Glutamatergic neuron (in vitro differentiated cells): Measurements from ENCODE around the gene ZNF407. TPM values are rescaled to one million over a fixed set of nuclear protein-coding genes. Genes with fewer than 3 reads are reported as not detected.
A peak's percentile ranks its signal among the peaks of the same experiment; 100 is the strongest.

Experiments
- DNase-seq: peaks from one replicate; pipeline ENCODE4 v3.0.0; 2022
- H3K27ac Mint-ChIP-seq: one replicate; pipeline ENCODE4 v1.8.0; 2020; ENCODE audit warnings: mild to moderate bottlenecking, mixed read lengths, inconsistent platforms; ENCODE audit not compliant: unreplicated experiment
- H3K27me3 Mint-ChIP-seq: one replicate; pipeline ENCODE4 v1.8.0; 2020; ENCODE audit warnings: mild to moderate bottlenecking, moderate library complexity, mixed read lengths, inconsistent platforms; ENCODE audit not compliant: unreplicated experiment
- H3K36me3 Mint-ChIP-seq: one replicate; pipeline ENCODE4 v1.8.0; 2020; ENCODE audit warnings: mild to moderate bottlenecking, mixed read lengths, inconsistent platforms; ENCODE audit not compliant: unreplicated experiment
- H3K4me1 Mint-ChIP-seq: one replicate; pipeline ENCODE4 v1.8.0; 2020; ENCODE audit warnings: mild to moderate bottlenecking, low read depth, mixed read lengths, inconsistent platforms; ENCODE audit not compliant: unreplicated experiment
- H3K4me3 Mint-ChIP-seq: one replicate; pipeline ENCODE4 v1.8.0; 2020; ENCODE audit warnings: mild to moderate bottlenecking, mixed read lengths, inconsistent platforms; ENCODE audit not compliant: unreplicated experiment
- H3K9me3 Mint-ChIP-seq: one replicate; pipeline ENCODE4 v1.8.0; 2020; ENCODE audit warnings: mild to moderate bottlenecking, moderate library complexity, mixed read lengths, inconsistent platforms; ENCODE audit not compliant: unreplicated experiment
- CTCF ChIP-seq: fragments of 200-600 bp; sonication (generic); IDR thresholded peaks from one replicate; pipeline ENCODE4 v1.5.0; 2021; ENCODE audit not compliant: partially characterized antibody, unreplicated experiment
- total RNA-seq: library from RNA; stranded (reverse); fragmentation: NEBNext Ultra II Directional; extraction: Animal tissue kit (Norgen Biotek cat#: 25700); gene quantifications from one replicate; pipeline ENCODE4 v1.2.1, GENCODE V29; 2021; ENCODE audit not compliant: unreplicated experiment

The ZNF407 gene
- total RNA-seq, 1 donor from 2014 or later = 15.8 TPM

DNA sequence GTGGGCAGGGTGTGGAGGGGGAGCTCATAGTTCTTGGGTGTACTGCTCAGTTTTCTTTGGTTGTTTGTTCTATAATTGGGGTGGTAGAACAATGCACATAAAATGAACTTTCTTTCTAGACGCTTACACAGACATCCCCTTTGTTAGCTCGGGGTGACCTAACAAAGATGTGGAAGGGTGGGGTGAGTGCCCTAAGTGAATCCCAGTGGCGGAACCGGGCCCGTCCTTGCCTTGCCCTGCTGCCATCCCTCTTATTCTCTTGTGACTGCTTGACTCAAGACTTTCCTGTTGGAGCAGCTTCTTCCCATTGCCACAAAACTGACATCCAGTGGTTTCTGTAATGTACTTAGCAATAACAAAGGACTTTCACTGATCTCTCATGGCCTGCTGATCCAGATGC lies 343.2 kb downstream of the ZNF407 start:
- no peak overlapping the region for H3K4me3 Mint-ChIP-seq
- H3K27me3 Mint-ChIP-seq = no peaks in the 10 kb centered on the region
- H3K4me1 Mint-ChIP-seq = no peaks in the 10 kb centered on the region
- H3K27ac Mint-ChIP-seq = no peak overlapping the region
- TF ChIP-seq CTCF = no peak
- no peak for DNase-seq
- peaks cover 3% of the 10 kb centered on the region for H3K9me3 Mint-ChIP-seq
- no peaks in the 10 kb centered on the region for H3K36me3 Mint-ChIP-seq

- Mint-ChIP-seq H3K36me3 (no peaks in the 10 kb centered on the region), H3K9me3 (peaks cover 3% of the 10 kb centered on the region), H3K27me3 (no peaks in the 10 kb centered on the region), H3K4me1 (peaks cover 5% of the 10 kb centered on the region), H3K27ac (no peak overlapping the region), H3K4me3 (no peak overlapping the region)
- no peak for DNase-seq
- TF ChIP-seq CTCF = no peak
These were observed 344.7 kb downstream of the ZNF407 start for GRCh38 chr18:74942319-74942910.

DNA sequence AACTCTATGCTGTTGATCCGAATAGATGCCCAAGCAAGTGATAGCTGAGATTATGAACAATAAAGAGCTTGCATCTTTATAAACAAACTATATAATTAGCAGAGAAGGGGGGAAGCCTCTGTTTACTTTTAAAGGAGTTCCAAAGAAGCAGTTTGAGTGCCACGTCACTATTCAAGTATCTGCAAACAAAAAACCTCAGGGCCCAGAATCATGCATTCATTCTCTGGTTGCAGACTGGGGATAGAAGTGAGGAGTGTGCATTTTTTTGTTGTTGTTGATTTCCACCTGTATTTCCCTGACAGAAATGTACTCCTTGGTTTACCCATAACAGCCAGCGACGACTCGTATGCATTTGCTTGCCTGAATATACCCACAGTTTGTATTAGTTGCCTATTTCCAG lies 347.0 kb downstream of the ZNF407 start:
- Mint-ChIP-seq H3K9me3 (peaks cover 3% of the 10 kb centered on the region), H3K27ac (no peak overlapping the region), H3K27me3 (no peaks in the 10 kb centered on the region), H3K4me3 (no peak overlapping the region), H3K36me3 (no peaks in the 10 kb centered on the region), H3K4me1 (peaks cover 9% of the 10 kb centered on the region)
- DNase-seq = no peak
- no peak for TF ChIP-seq CTCF

GRCh38 chr18:74945774-74946545 lies 348.3 kb downstream of the ZNF407 start:
- Mint-ChIP-seq H3K27ac (peak overlapping the region; percentile 8), H3K4me3 (no peak overlapping the region), H3K4me1 (peaks cover 9% of the 10 kb centered on the region), H3K36me3 (no peaks in the 10 kb centered on the region), H3K27me3 (no peaks in the 10 kb centered on the region), H3K9me3 (no peaks in the 10 kb centered on the region)
- no peak for TF ChIP-seq CTCF
- no peak for DNase-seq
